ENCODE measurements around the gene RNF222. TPM values are rescaled to one million over a fixed set of nuclear protein-coding genes. Genes with fewer than 3 reads are reported as not detected.

Gene RNF222
- total and polyA plus RNA-seq, 2 of the 8 experiments (the other 6 are each of a cell fraction or from before 2014, with no cell fraction given), result not detected

- ChIA-PET POLR2A (ENCODE audit: partially characterized antibody) (interaction anchor here (0.8 kb wide), 1 partner anchor 9 kb away, joined by 4 read pairs; no protein-coding TSS in a partner anchor), CTCF (ENCODE audit: partially characterized antibody) (interaction anchor here (0.9 to 1.4 kb wide), 2 partner anchors 35 to 146 kb away, joined by 3 read pairs; no protein-coding TSS in a partner anchor)
- Histone ChIP-seq H3K14ac (ENCODE audit: insufficient read length) (no peak overlapping the region), H3K18ac (ENCODE audit: extremely low read depth, low read length) (no peak overlapping the region), H3K4ac (replicated peaks; ENCODE audit: insufficient read length, low read depth, low read length) (no peak overlapping the region), H3K4me1 (replicated peaks in 1 of 4; ENCODE audit: control insufficient read depth in 3 of 4, insufficient read depth in 4 of 4, low read length in 3 of 4) (no peaks in the 10 kb centered on the region), H4K5ac (ENCODE audit: insufficient read length, low read depth, low read length) (no peak overlapping the region), H2AFZ (ENCODE audit: low read length) (no peak overlapping the region), H3K9me3 (ENCODE audit: insufficient read depth in 2 of 2, low read depth in 1 of 2, low read length in 1 of 2) (no peaks in the 10 kb centered on the region), H3K36me3 (ENCODE audit: control insufficient read depth in 2 of 4, insufficient read depth in 4 of 4, low read length in 3 of 4) (peaks cover 3 to 24% (median 8%) of the 10 kb centered on the region in 4 experiments; a peak in 7 of 8 replicates), H2AK5ac (ENCODE audit: low read depth, low read length) (no peak overlapping the region), H2BK120ac (replicated peaks; ENCODE audit: low read depth, low read length) (no peak overlapping the region), H3K4me2 (ENCODE audit: insufficient read depth in 1 of 2, low read depth in 2 of 2, low read length in 2 of 2) (no peak overlapping the region), H3K4me3 (ENCODE audit: extremely low read depth in 1 of 4, insufficient read depth in 2 of 4, low read depth in 3 of 4, low read length in 4 of 4) (no peak overlapping the region), H3K27me3 (replicated peaks in 1 of 4; ENCODE audit: control insufficient read depth in 3 of 4, extremely low read depth in 1 of 4, insufficient read depth in 3 of 4, low read length in 3 of 4) (no peaks in the 10 kb centered on the region), H4K20me1 (replicated peaks in 1 of 2; ENCODE audit: control insufficient read depth in 1 of 2, insufficient read depth in 2 of 2, low read length in 2 of 2) (peaks cover 0 to 2% of the 10 kb centered on the region in 2 experiments), H3K9ac (replicated peaks in 1 of 4; ENCODE audit: extremely low read depth in 1 of 4, low read depth in 3 of 4, low read length in 3 of 4) (no peak overlapping the region), H4K8ac (ENCODE audit: extremely low read depth, insufficient read depth, low read length) (no peak overlapping the region; the same call in 1 of the 2 replicates), H2BK20ac (ENCODE audit: low read length) (no peak overlapping the region), H2BK12ac (ENCODE audit: low read depth, low read length) (no peak overlapping the region), H3K79me1 (ENCODE audit: low read depth, low read length) (no peaks in the 10 kb centered on the region), H3K79me2 (ENCODE audit: control insufficient read depth in 1 of 2, insufficient read depth in 2 of 2, low read length in 2 of 2) (peaks cover 0 to 23% of the 10 kb centered on the region in 2 experiments; a peak in 2 of 4 replicates), H3K23ac (ENCODE audit: insufficient read length) (no peak overlapping the region), H3K56ac (replicated peaks; ENCODE audit: insufficient read length, low read depth, low read length) (no peak overlapping the region), H3K23me2 (ENCODE audit: low read depth, low read length) (no peaks in the 10 kb centered on the region), H2BK15ac (ENCODE audit: low read length) (no peak overlapping the region), H2BK5ac (ENCODE audit: low read depth, low read length) (no peak overlapping the region), H3K27ac (ENCODE audit: low read depth, low read length) (no peak overlapping the region), H4K91ac (replicated peaks; ENCODE audit: insufficient read length, low read length) (no peak overlapping the region)
- WGBS, 2 experiments (ENCODE audit: extremely low coverage in 1 of 2, insufficient coverage in 1 of 2, insufficient read length in 1 of 2, insufficient replicate concordance in 2 of 2, low coverage in 1 of 2, low lambda C conversion rate in 2 of 2, missing lambda C conversion rate in 1 of 2), result 81% methylated on average over 4 of the region's 4 CpGs; no CpG with 5 or more reads in 1 of the 2 experiments
- no peak for TF ChIP-seq POLR2AphosphoS5 (IDR thresholded peaks at IDR 0.05; ENCODE audit: low read depth, low read length)
- TF ChIP-seq JUND (IDR thresholded peaks at IDR 0.05; ENCODE audit: low read length), result no peak
- no peak for TF ChIP-seq CTCF (IDR thresholded peaks at IDR 0.05; ENCODE audit: control extremely low read depth in 1 of 3, insufficient read depth in 1 of 3, low read depth in 1 of 3, low read length in 3 of 3)
- TF ChIP-seq POU5F1 (IDR thresholded peaks at IDR 0.05; ENCODE audit: low read depth, low read length), result no peak
- no peak for TF ChIP-seq SIX5 (IDR thresholded peaks at IDR 0.05; ENCODE audit: low read depth, low read length)
- TF ChIP-seq BACH1 (IDR thresholded peaks at IDR 0.05; ENCODE audit: low read length), result no peak
- DNase-seq (ENCODE audit: low read depth in 1 of 2, low spot score in 2 of 2), result no peak
- FAIRE-seq, result no peak
Measured at GRCh38 chr17:8445536-8445935, 47.9 kb upstream of the RNF222 start.

Measured in H1 (cell line).